Measurements from ENCODE around the gene SMYD3. TPM values are rescaled to one million over a fixed set of nuclear protein-coding genes. Genes with fewer than 3 reads are reported as not detected.

Gene SMYD3
- total RNA-seq, 1 donor from 2014 or later = 23.5 TPM

- H3K4me3 ChIP-seq (ENCODE audit: low read length in 3 of 3) = no peak overlapping the region
- no peak overlapping the region for H3K9ac ChIP-seq (ENCODE audit: low read depth in 1 of 3, low read length in 3 of 3)
- no peaks in the 10 kb centered on the region for H3K4me1 ChIP-seq (ENCODE audit: control insufficient read depth in 3 of 3, insufficient read depth in 3 of 3, low read length in 3 of 3)
- no peak overlapping the region for H3K27ac ChIP-seq (ENCODE audit: low read depth, low read length)
- no peaks in the 10 kb centered on the region for H3K9me3 ChIP-seq (ENCODE audit: control insufficient read depth in 3 of 3, low read length in 3 of 3)
- H3K36me3 ChIP-seq (ENCODE audit: control insufficient read depth in 3 of 3, insufficient read depth in 3 of 3, low read length in 3 of 3) = no peaks in the 10 kb centered on the region
- no peaks in the 10 kb centered on the region for H3K27me3 ChIP-seq (ENCODE audit: control insufficient read depth in 3 of 3, insufficient read depth in 3 of 3, low read length in 3 of 3)
Measured at GRCh38 chr1:245814651-245815050, 692.4 kb downstream of the SMYD3 start.

GRCh38 chr1:245812278-245812677 is 694.8 kb downstream of the SMYD3 start:
- H3K36me3 ChIP-seq (ENCODE audit: control insufficient read depth in 3 of 3, insufficient read depth in 3 of 3, low read length in 3 of 3) = no peaks in the 10 kb centered on the region
- no peak overlapping the region for H3K4me3 ChIP-seq (ENCODE audit: low read length in 3 of 3)
- H3K27me3 ChIP-seq (ENCODE audit: control insufficient read depth in 3 of 3, insufficient read depth in 3 of 3, low read length in 3 of 3) = no peaks in the 10 kb centered on the region
- H3K4me1 ChIP-seq (ENCODE audit: control insufficient read depth in 3 of 3, insufficient read depth in 3 of 3, low read length in 3 of 3) = no peaks in the 10 kb centered on the region
- no peaks in the 10 kb centered on the region for H3K9me3 ChIP-seq (ENCODE audit: control insufficient read depth in 3 of 3, low read length in 3 of 3)
- no peak overlapping the region for H3K9ac ChIP-seq (ENCODE audit: low read depth in 1 of 3, low read length in 3 of 3)
- no peak overlapping the region for H3K27ac ChIP-seq (ENCODE audit: low read depth, low read length)

- Histone ChIP-seq H3K9me3 (ENCODE audit: control insufficient read depth in 3 of 3, low read length in 3 of 3) (no peaks in the 10 kb centered on the region), H3K4me3 (ENCODE audit: low read length in 3 of 3) (no peak overlapping the region), H3K4me1 (ENCODE audit: control insufficient read depth in 3 of 3, insufficient read depth in 3 of 3, low read length in 3 of 3) (peaks cover 0 to 4% (median 0%) of the 10 kb centered on the region in 3 donors)
Measured at GRCh38 chr1:245810789-245811337, 696.2 kb downstream of the SMYD3 start.

GRCh38 chr1:245810181-245810769 is 696.8 kb downstream of the SMYD3 start:
- H3K27me3 ChIP-seq (ENCODE audit: control insufficient read depth in 3 of 3, insufficient read depth in 3 of 3, low read length in 3 of 3) = no peaks in the 10 kb centered on the region
- no peak overlapping the region for H3K27ac ChIP-seq (ENCODE audit: low read depth, low read length)
- no peaks in the 10 kb centered on the region for H3K9me3 ChIP-seq (ENCODE audit: control insufficient read depth in 3 of 3, low read length in 3 of 3)
- peaks cover 0 to 4% (median 0%) of the 10 kb centered on the region in 3 donors for H3K4me1 ChIP-seq (ENCODE audit: control insufficient read depth in 3 of 3, insufficient read depth in 3 of 3, low read length in 3 of 3)
- no peak overlapping the region for H3K9ac ChIP-seq (ENCODE audit: low read depth in 1 of 3, low read length in 3 of 3)
- H3K36me3 ChIP-seq (ENCODE audit: control insufficient read depth in 3 of 3, insufficient read depth in 3 of 3, low read length in 3 of 3) = no peaks in the 10 kb centered on the region
- no peak overlapping the region for H3K4me3 ChIP-seq (ENCODE audit: low read length in 3 of 3)

More at GRCh38 chr1:245810789-245811337, 696.2 kb downstream of the SMYD3 start:
- Histone ChIP-seq H3K9ac (ENCODE audit: low read depth in 1 of 3, low read length in 3 of 3) (no peak overlapping the region), H3K27me3 (ENCODE audit: control insufficient read depth in 3 of 3, insufficient read depth in 3 of 3, low read length in 3 of 3) (no peaks in the 10 kb centered on the region), H3K27ac (ENCODE audit: low read depth, low read length) (no peak overlapping the region), H3K36me3 (ENCODE audit: control insufficient read depth in 3 of 3, insufficient read depth in 3 of 3, low read length in 3 of 3) (no peaks in the 10 kb centered on the region)

GRCh38 chr1:245809361-245809760 is 697.7 kb downstream of the SMYD3 start:
- Histone ChIP-seq H3K4me3 (ENCODE audit: low read length in 3 of 3) (no peak overlapping the region), H3K9me3 (ENCODE audit: control insufficient read depth in 3 of 3, low read length in 3 of 3) (no peaks in the 10 kb centered on the region), H3K36me3 (ENCODE audit: control insufficient read depth in 3 of 3, insufficient read depth in 3 of 3, low read length in 3 of 3) (no peaks in the 10 kb centered on the region), H3K9ac (ENCODE audit: low read depth in 1 of 3, low read length in 3 of 3) (no peak overlapping the region), H3K4me1 (ENCODE audit: control insufficient read depth in 3 of 3, insufficient read depth in 3 of 3, low read length in 3 of 3) (peaks cover 0 to 4% (median 0%) of the 10 kb centered on the region in 3 donors), H3K27me3 (ENCODE audit: control insufficient read depth in 3 of 3, insufficient read depth in 3 of 3, low read length in 3 of 3) (no peaks in the 10 kb centered on the region), H3K27ac (ENCODE audit: low read depth, low read length) (no peak overlapping the region)

- H3K4me1 ChIP-seq (ENCODE audit: control insufficient read depth in 3 of 3, insufficient read depth in 3 of 3, low read length in 3 of 3) = peaks cover 0 to 4% (median 0%) of the 10 kb centered on the region in 3 donors
- no peaks in the 10 kb centered on the region for H3K9me3 ChIP-seq (ENCODE audit: control insufficient read depth in 3 of 3, low read length in 3 of 3)
- H3K36me3 ChIP-seq (ENCODE audit: control insufficient read depth in 3 of 3, insufficient read depth in 3 of 3, low read length in 3 of 3) = no peaks in the 10 kb centered on the region
- no peak overlapping the region for H3K9ac ChIP-seq (ENCODE audit: low read depth in 1 of 3, low read length in 3 of 3)
- H3K27me3 ChIP-seq (ENCODE audit: control insufficient read depth in 3 of 3, insufficient read depth in 3 of 3, low read length in 3 of 3) = no peaks in the 10 kb centered on the region
- H3K27ac ChIP-seq (ENCODE audit: low read depth, low read length) = no peak overlapping the region
- H3K4me3 ChIP-seq (ENCODE audit: low read length in 3 of 3) = no peak overlapping the region
Measured at GRCh38 chr1:245807954-245808719, 698.9 kb downstream of the SMYD3 start.

- no peaks in the 10 kb centered on the region for H3K36me3 ChIP-seq (ENCODE audit: control insufficient read depth in 3 of 3, insufficient read depth in 3 of 3, low read length in 3 of 3)
- no peak overlapping the region for H3K4me3 ChIP-seq (ENCODE audit: low read length in 3 of 3)
- H3K9ac ChIP-seq (ENCODE audit: low read depth in 1 of 3, low read length in 3 of 3) = no peak overlapping the region
- H3K4me1 ChIP-seq (ENCODE audit: control insufficient read depth in 3 of 3, insufficient read depth in 3 of 3, low read length in 3 of 3) = peaks cover 0 to 4% (median 0%) of the 10 kb centered on the region in 3 donors
- no peaks in the 10 kb centered on the region for H3K9me3 ChIP-seq (ENCODE audit: control insufficient read depth in 3 of 3, low read length in 3 of 3)
- no peaks in the 10 kb centered on the region for H3K27me3 ChIP-seq (ENCODE audit: control insufficient read depth in 3 of 3, insufficient read depth in 3 of 3, low read length in 3 of 3)
- no peak overlapping the region for H3K27ac ChIP-seq (ENCODE audit: low read depth, low read length)
Measured at GRCh38 chr1:245807306-245807705, 699.8 kb downstream of the SMYD3 start.

- H3K4me1 ChIP-seq (ENCODE audit: control insufficient read depth in 3 of 3, insufficient read depth in 3 of 3, low read length in 3 of 3) = peaks cover 0 to 4% (median 0%) of the 10 kb centered on the region in 3 donors
- no peak overlapping the region for H3K4me3 ChIP-seq (ENCODE audit: low read length in 3 of 3)
- no peaks in the 10 kb centered on the region for H3K27me3 ChIP-seq (ENCODE audit: control insufficient read depth in 3 of 3, insufficient read depth in 3 of 3, low read length in 3 of 3)
- H3K9ac ChIP-seq (ENCODE audit: low read depth in 1 of 3, low read length in 3 of 3) = no peak overlapping the region
- H3K36me3 ChIP-seq (ENCODE audit: control insufficient read depth in 3 of 3, insufficient read depth in 3 of 3, low read length in 3 of 3) = no peaks in the 10 kb centered on the region
- H3K9me3 ChIP-seq (ENCODE audit: control insufficient read depth in 3 of 3, low read length in 3 of 3) = no peaks in the 10 kb centered on the region
- no peak overlapping the region for H3K27ac ChIP-seq (ENCODE audit: low read depth, low read length)
Measured at GRCh38 chr1:245805532-245805931, 701.5 kb downstream of the SMYD3 start.

GRCh38 chr1:245804696-245805095 is 702.4 kb downstream of the SMYD3 start:
- H3K27ac ChIP-seq (ENCODE audit: low read depth, low read length) = no peak overlapping the region
- H3K4me3 ChIP-seq (ENCODE audit: low read length in 3 of 3) = no peak overlapping the region
- H3K27me3 ChIP-seq (ENCODE audit: control insufficient read depth in 3 of 3, insufficient read depth in 3 of 3, low read length in 3 of 3) = no peaks in the 10 kb centered on the region
- peaks cover 0 to 4% (median 0%) of the 10 kb centered on the region in 3 donors for H3K4me1 ChIP-seq (ENCODE audit: control insufficient read depth in 3 of 3, insufficient read depth in 3 of 3, low read length in 3 of 3)
- H3K36me3 ChIP-seq (ENCODE audit: control insufficient read depth in 3 of 3, insufficient read depth in 3 of 3, low read length in 3 of 3) = no peaks in the 10 kb centered on the region
- no peak overlapping the region for H3K9ac ChIP-seq (ENCODE audit: low read depth in 1 of 3, low read length in 3 of 3)
- no peaks in the 10 kb centered on the region for H3K9me3 ChIP-seq (ENCODE audit: control insufficient read depth in 3 of 3, low read length in 3 of 3)

- no peak overlapping the region for H3K27ac ChIP-seq (ENCODE audit: low read depth, low read length)
- H3K9me3 ChIP-seq (ENCODE audit: control insufficient read depth in 3 of 3, low read length in 3 of 3) = no peaks in the 10 kb centered on the region
- H3K4me3 ChIP-seq (ENCODE audit: low read length in 3 of 3) = no peak overlapping the region
- peaks cover 0 to 4% (median 0%) of the 10 kb centered on the region in 3 donors for H3K4me1 ChIP-seq (ENCODE audit: control insufficient read depth in 3 of 3, insufficient read depth in 3 of 3, low read length in 3 of 3)
- H3K36me3 ChIP-seq (ENCODE audit: control insufficient read depth in 3 of 3, insufficient read depth in 3 of 3, low read length in 3 of 3) = no peaks in the 10 kb centered on the region
- H3K27me3 ChIP-seq (ENCODE audit: control insufficient read depth in 3 of 3, insufficient read depth in 3 of 3, low read length in 3 of 3) = no peaks in the 10 kb centered on the region
- H3K9ac ChIP-seq (ENCODE audit: low read depth in 1 of 3, low read length in 3 of 3) = no peak overlapping the region
Measured at GRCh38 chr1:245803666-245804037, 703.4 kb downstream of the SMYD3 start.

Measured in skeletal muscle tissue (tissue), 4 donors.